Mammary epithelial cell (primary cell): Measurements from ENCODE around the gene RAB37.

ENCODE experiments used
- CTCF ChIP-seq, 2 donors: IDR thresholded peaks in 1 of 2; conservative IDR thresholded peaks in 1 of 2; 2 replicates each; pipeline ENCODE4 v1.5.1; 2011 to 2012; ENCODE audit warnings: inconsistent platforms in 2 of 2, low read length in 2 of 2, mild to moderate bottlenecking in 2 of 2, control low read depth in 1 of 2, low read depth in 1 of 2; ENCODE audit not compliant: insufficient read depth in 1 of 2; ENCODE audit errors: extremely low read depth in 1 of 2
- EZH2 ChIP-seq: IDR thresholded peaks from 2 replicates; pipeline ENCODE4 v1.6.1; 2012; ENCODE audit warnings: low read length, inconsistent platforms, borderline replicate concordance

- no peak for TF ChIP-seq CTCF (conservative IDR thresholded peaks at IDR 0.05 in 1 of 2, IDR thresholded peaks at IDR 0.05 in 1 of 2; ENCODE audit: extremely low read depth in 1 of 2, insufficient read depth in 1 of 2, low read depth in 1 of 2, low read length in 2 of 2)
- no peak for TF ChIP-seq EZH2
These were observed 43.0 kb upstream of the RAB37 start for GRCh38 chr17:74694081-74694480.
